ENCODE measurements around the gene TRIML1. TPM values are rescaled to one million over a fixed set of nuclear protein-coding genes. Genes with fewer than 3 reads are reported as not detected.

TRIML1 gene
- total RNA-seq (not detected), polyA plus RNA-seq (not detected)
- long read RNA-seq, donor 1, result 0 reads
- long read RNA-seq, donor 2, result 0 reads

GRCh38 chr4:188139141-188139540 is at the start of gene TRIML1:
Gene TRIML1 (plus strand): TSS chr4:188139441. CDS start chr4:188139559, 118 bp downstream.
- Histone ChIP-seq H3K4me3 (no peak within 1 kb of the TSS), H3K27ac (no peak within 1 kb of the TSS)
- intact Hi-C loops (cut with DNase I), result no loop called here

GRCh38 chr4:188092824-188093223 is 46.4 kb upstream of the TRIML1 start:
- Histone ChIP-seq H3K27me3 (ENCODE audit: insufficient read depth in 3 of 3, low read length in 2 of 3) (no peaks in the 10 kb centered on the region), H3K4me3 (no peak overlapping the region), H3K9me3 (no peaks in the 10 kb centered on the region), H3K27ac (no peak overlapping the region), H3K36me3 (ENCODE audit: insufficient read depth in 1 of 2, low read depth in 1 of 2) (no peaks in the 10 kb centered on the region), H3K4me1 (no peaks in the 10 kb centered on the region)
- WGBS, 3 donors, result 52 to 60% (median 60%) methylated on average over 3 of the region's 3 CpGs
- ATAC-seq (no peak), DNase-seq (no peak)
- no peak for TF ChIP-seq CTCF (IDR thresholded peaks at IDR 0.05)
- intact Hi-C loops (cut with DNase I), result no loop called here

More at GRCh38 chr4:188139141-188139540, at the start of gene TRIML1:
- H3K36me3 ChIP-seq (ENCODE audit: insufficient read depth in 1 of 2, low read depth in 1 of 2), result no peaks in the 10 kb centered on the region
- H3K9me3 ChIP-seq, result no peaks in the 10 kb centered on the region
- H3K27me3 ChIP-seq (ENCODE audit: insufficient read depth in 3 of 3, low read length in 2 of 3), result no peaks in the 10 kb centered on the region
- no peak for ATAC-seq
- no peak for DNase-seq
- WGBS, 3 donors, result 89 to 92% (median 90%) methylated on average over 3 of the region's 3 CpGs
- TF ChIP-seq CTCF (IDR thresholded peaks at IDR 0.05), result no peak
- no peaks in the 10 kb centered on the region for H3K4me1 ChIP-seq

GRCh38 chr4:188106454-188106853 is 32.8 kb upstream of the TRIML1 start:
- ATAC-seq, result no peak
- Histone ChIP-seq H3K27ac (no peak overlapping the region), H3K4me3 (no peak overlapping the region), H3K4me1 (no peaks in the 10 kb centered on the region), H3K27me3 (ENCODE audit: insufficient read depth in 3 of 3, low read length in 2 of 3) (no peaks in the 10 kb centered on the region), H3K36me3 (ENCODE audit: insufficient read depth in 1 of 2, low read depth in 1 of 2) (no peaks in the 10 kb centered on the region), H3K9me3 (no peaks in the 10 kb centered on the region)
- no peak for TF ChIP-seq CTCF (IDR thresholded peaks at IDR 0.05)
- intact Hi-C loops (cut with DNase I), result no loop called here
- DNase-seq, result no peak
- 98 to 99% (median 98%) methylated on average over 34 to 40 of the region's 40 CpGs for WGBS, 3 donors

GRCh38 chr4:188107931-188108843 is 31.1 kb upstream of the TRIML1 start:
- Histone ChIP-seq H3K27ac (no peak overlapping the region), H3K27me3 (ENCODE audit: insufficient read depth in 3 of 3, low read length in 2 of 3) (no peaks in the 10 kb centered on the region), H3K9me3 (no peaks in the 10 kb centered on the region), H3K36me3 (ENCODE audit: insufficient read depth in 1 of 2, low read depth in 1 of 2) (no peaks in the 10 kb centered on the region), H3K4me3 (no peak overlapping the region), H3K4me1 (no peaks in the 10 kb centered on the region)
- 54 to 63% (median 55%) methylated on average over 10 of the region's 10 CpGs for WGBS, 3 donors
- ATAC-seq, result no peak
- DNase-seq, result no peak
- intact Hi-C loops (cut with DNase I), result no loop called here
- no peak for TF ChIP-seq CTCF (IDR thresholded peaks at IDR 0.05)

All from psoas muscle (tissue), 8 donors.